Spleen (tissue), 7 donors: ENCODE data around the gene CLDND1.

Experiments
- CTCF ChIP-seq, 11 experiments: fragments of 200-600 bp in 7 of 11; fragments of 450-650 bp in 4 of 11; sonication (generic) in 4 of 11; IDR thresholded peaks in 8 of 11; conservative IDR thresholded peaks in 3 of 11; 1 replicate in 7 of 11; 2 replicates in 4 of 11; pipeline versions ENCODE4 v1.4.0 to v1.8.0; 2016 to 2021; ENCODE audit warnings: antibody characterized with exemption in 11 of 11, inconsistent platforms in 4 of 11, mild to moderate bottlenecking in 1 of 11
- POLR2A ChIP-seq, 3 donors: fragments of 450-650 bp; IDR thresholded peaks; one replicate each; pipeline ENCODE4 v1.5.1; 2017; ENCODE audit warnings: antibody characterized with exemption in 3 of 3, mild to moderate bottlenecking in 1 of 3
- donor health status: DM: no; HTN: no; CAD: no; lungs with moderate emphysema.
- donor health status: DM: no; HTN: no; CAD: no.
- donor health status: DM: no; HTN: no; CAD: no.

GRCh38 chr3:98541695-98542094, 19.0 kb upstream of the CLDND1 start:
- TF ChIP-seq POLR2A (IDR thresholded peaks at IDR 0.05) (no peak), CTCF (IDR thresholded peaks at IDR 0.05 in 8 of 11, conservative IDR thresholded peaks at IDR 0.05 in 3 of 11) (no peak)
